Gastrocnemius medialis (tissue), 4 donors: ENCODE results near the gene TENT5C.

Experiments used
- POLR2A ChIP-seq, 2 donors: fragments of 450-650 bp; IDR thresholded peaks; one replicate each; pipeline ENCODE4 v1.6.1; 2017; ENCODE audit warnings: antibody characterized with exemption in 2 of 2, mild to moderate bottlenecking in 2 of 2, moderate library complexity in 2 of 2
- TF ChIP-seq, protein P1 (sequence below), 5 experiments: fragments of 450-650 bp in 3 of 5; fragments of 200-600 bp in 2 of 5; sonication (generic) in 2 of 5; IDR thresholded peaks in 4 of 5; conservative IDR thresholded peaks in 1 of 5; 1 replicate in 4 of 5; 2 replicates in 1 of 5; pipeline ENCODE4 v1.5.1; 2016 to 2019; ENCODE audit warnings: antibody characterized with exemption in 5 of 5, mild to moderate bottlenecking in 3 of 5, moderate library complexity in 3 of 5

DNA sequence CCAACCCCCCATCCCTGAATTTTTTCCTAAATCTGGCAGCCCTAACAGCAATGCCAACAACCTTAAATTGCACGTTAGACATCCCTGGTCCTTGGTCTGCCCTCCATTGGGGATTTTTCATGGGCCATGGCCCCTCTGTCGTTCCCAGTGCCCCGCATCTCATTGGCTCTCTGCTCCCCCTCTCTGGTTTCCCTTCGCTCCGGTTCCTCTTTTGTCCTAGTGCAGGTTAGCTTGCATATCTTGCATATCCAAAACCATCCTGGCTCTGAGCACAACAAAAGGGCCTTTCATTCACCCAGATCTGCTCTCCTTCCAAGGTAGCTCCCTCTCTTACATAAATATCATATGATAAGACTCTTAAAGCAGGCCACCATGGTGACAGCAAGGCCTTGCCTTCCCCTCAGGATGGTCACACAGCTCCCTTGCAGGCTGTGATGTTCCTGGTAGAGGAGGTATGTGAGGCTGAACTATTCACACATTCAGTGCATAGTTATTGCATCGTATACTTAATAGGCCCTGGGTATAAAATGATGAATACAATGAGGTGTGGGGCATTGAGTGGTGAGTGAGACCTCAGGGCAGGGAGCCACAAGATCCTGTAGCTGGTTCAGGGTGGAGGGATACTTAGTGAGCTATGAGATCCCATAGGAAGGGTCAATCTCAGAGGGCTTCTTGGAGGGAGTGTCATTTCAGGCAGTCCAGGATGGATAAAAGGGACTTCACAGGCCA is 45.2 kb downstream of the TENT5C start:
- TF ChIP-seq POLR2A (IDR thresholded peaks at IDR 0.05) = no peak
- TF ChIP-seq, protein P1, sequence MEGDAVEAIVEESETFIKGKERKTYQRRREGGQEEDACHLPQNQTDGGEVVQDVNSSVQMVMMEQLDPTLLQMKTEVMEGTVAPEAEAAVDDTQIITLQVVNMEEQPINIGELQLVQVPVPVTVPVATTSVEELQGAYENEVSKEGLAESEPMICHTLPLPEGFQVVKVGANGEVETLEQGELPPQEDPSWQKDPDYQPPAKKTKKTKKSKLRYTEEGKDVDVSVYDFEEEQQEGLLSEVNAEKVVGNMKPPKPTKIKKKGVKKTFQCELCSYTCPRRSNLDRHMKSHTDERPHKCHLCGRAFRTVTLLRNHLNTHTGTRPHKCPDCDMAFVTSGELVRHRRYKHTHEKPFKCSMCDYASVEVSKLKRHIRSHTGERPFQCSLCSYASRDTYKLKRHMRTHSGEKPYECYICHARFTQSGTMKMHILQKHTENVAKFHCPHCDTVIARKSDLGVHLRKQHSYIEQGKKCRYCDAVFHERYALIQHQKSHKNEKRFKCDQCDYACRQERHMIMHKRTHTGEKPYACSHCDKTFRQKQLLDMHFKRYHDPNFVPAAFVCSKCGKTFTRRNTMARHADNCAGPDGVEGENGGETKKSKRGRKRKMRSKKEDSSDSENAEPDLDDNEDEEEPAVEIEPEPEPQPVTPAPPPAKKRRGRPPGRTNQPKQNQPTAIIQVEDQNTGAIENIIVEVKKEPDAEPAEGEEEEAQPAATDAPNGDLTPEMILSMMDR (IDR thresholded peaks at IDR 0.05 in 4 of 5, conservative IDR thresholded peaks at IDR 0.05 in 1 of 5) = no peak
